Mucosa of gallbladder (tissue), 1 donor: ENCODE results near the gene SYNGR1. TPM values are rescaled to one million over a fixed set of nuclear protein-coding genes. Genes with fewer than 3 reads are reported as not detected.
"Not testable (repeated sequence)": the region's sequence is repeated elsewhere in the genome, so short reads cannot be mapped to it uniquely, and the experiment has no call there.

Experiments
- DNase-seq: peaks from one replicate; pipeline ENCODE4 v3.0.0-alpha.2; 2020; ENCODE audit warnings: low spot score
- total RNA-seq: library from RNA; stranded (reverse); gene quantifications from one replicate; pipeline ENCODE4 v1.2.1, GENCODE V29; 2021
- donor health status: DM: no; HTN: no; CAD: no.

The SYNGR1 gene
- total RNA-seq, 1 donor from 2014 or later = 41.8 TPM

GRCh38 chr22:39409516-39410029 is 59.8 kb downstream of the SYNGR1 start:
- DNase-seq = no peak

GRCh38 chr22:39410264-39410663 is 60.5 kb downstream of the SYNGR1 start:
- DNase-seq = no peak

- not testable (repeated sequence) for DNase-seq
Measured at GRCh38 chr22:39411828-39412365, 62.1 kb downstream of the SYNGR1 start.

- DNase-seq = not testable (repeated sequence)
Measured at GRCh38 chr22:39413204-39413603, 63.4 kb downstream of the SYNGR1 start.

GRCh38 chr22:39414377-39414776 is 64.6 kb downstream of the SYNGR1 start:
- no peak for DNase-seq

- no peak for DNase-seq
Measured at GRCh38 chr22:39414886-39415285, 65.1 kb downstream of the SYNGR1 start.

GRCh38 chr22:39415506-39415905 is 65.7 kb downstream of the SYNGR1 start:
- no peak for DNase-seq

GRCh38 chr22:39416319-39416718 is 66.5 kb downstream of the SYNGR1 start:
- peak; percentile 83 for DNase-seq

- DNase-seq = no peak
Measured at GRCh38 chr22:39417641-39418040, 67.8 kb downstream of the SYNGR1 start.

GRCh38 chr22:39418696-39419095 is 68.9 kb downstream of the SYNGR1 start:
- DNase-seq = no peak

GRCh38 chr22:39419096-39419495 is 69.3 kb downstream of the SYNGR1 start:
- DNase-seq = peak; percentile 65

GRCh38 chr22:39419911-39420310 is 70.1 kb downstream of the SYNGR1 start:
- DNase-seq = no peak

GRCh38 chr22:39421691-39422090 is 71.9 kb downstream of the SYNGR1 start:
- no peak for DNase-seq

- no peak for DNase-seq
Measured at GRCh38 chr22:39422101-39422500, 72.3 kb downstream of the SYNGR1 start.

GRCh38 chr22:39422721-39423120 is 72.9 kb downstream of the SYNGR1 start:
- DNase-seq = no peak

GRCh38 chr22:39423976-39424375 is 74.2 kb downstream of the SYNGR1 start:
- no peak for DNase-seq

GRCh38 chr22:39426380-39427043 is 76.7 kb downstream of the SYNGR1 start:
- no peak for DNase-seq

- no peak for DNase-seq
Measured at GRCh38 chr22:39427751-39428596, 78.2 kb downstream of the SYNGR1 start.

- DNase-seq = no peak
Measured at GRCh38 chr22:39428597-39429071, 78.8 kb downstream of the SYNGR1 start.

- DNase-seq = no peak
Measured at GRCh38 chr22:39429186-39429585, 79.4 kb downstream of the SYNGR1 start.

- no peak for DNase-seq
Measured at GRCh38 chr22:39429916-39430575, 80.3 kb downstream of the SYNGR1 start.

GRCh38 chr22:39430576-39431150 is 80.9 kb downstream of the SYNGR1 start:
- DNase-seq = no peak
